Left hindlimb (tissue), 1 donor: ENCODE measurements around the gene KANSL1.
"Not testable (repeated sequence)": the region's sequence is repeated elsewhere in the genome, so short reads cannot be mapped to it uniquely, and the experiment has no call there.

Experiments
- DNase-seq: peaks from one replicate; pipeline ENCODE4 v3.0.0-alpha.2; 2018

KANSL1 gene

GRCh38 chr17:46135126-46135812 is 58.0 kb downstream of the KANSL1 start:
- no peak for DNase-seq

DNA sequence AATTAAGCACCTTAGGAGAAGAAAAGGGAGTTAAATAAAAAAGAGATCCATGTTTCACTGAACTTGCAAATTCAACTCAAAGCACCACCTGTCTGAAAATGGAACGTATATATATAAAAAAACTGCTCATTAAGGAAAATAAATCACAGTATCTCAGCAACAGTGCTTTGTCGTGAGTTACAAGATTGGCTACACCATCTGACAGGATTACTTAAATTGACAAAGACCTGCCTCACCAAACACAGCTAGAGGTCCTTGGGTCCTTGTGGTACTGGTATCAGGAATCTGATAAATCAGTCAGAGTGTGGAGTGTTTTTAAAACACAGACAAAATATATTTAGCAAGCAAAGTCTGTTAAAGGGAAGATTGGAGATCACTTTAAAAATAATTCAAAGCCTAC is 63.9 kb downstream of the KANSL1 start:
- no peak for DNase-seq

- DNase-seq: no peak
Measured at GRCh38 chr17:46128453-46128852, 64.8 kb downstream of the KANSL1 start.

DNA sequence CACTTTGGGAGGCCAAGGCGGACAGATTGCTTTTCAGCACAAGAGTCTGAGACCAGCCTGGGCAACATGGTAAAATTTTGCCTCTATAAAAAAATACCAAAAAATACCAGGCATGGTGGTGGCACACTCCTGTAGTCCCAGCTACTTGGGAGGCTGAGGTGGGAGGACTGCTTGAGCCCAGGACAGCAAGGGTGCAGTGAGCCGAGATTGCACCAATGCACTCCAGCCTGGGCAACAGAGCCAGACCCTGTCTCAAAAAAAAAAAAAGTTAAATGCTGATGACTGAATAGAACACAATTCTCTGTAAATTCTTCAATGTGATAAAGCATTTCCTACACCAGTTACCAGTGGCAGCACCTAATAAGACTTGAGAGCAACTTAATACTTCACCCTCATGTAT is 65.7 kb downstream of the KANSL1 start:
- no peak for DNase-seq

GRCh38 chr17:46126840-46127239 is 66.4 kb downstream of the KANSL1 start:
- no peak for DNase-seq

DNA sequence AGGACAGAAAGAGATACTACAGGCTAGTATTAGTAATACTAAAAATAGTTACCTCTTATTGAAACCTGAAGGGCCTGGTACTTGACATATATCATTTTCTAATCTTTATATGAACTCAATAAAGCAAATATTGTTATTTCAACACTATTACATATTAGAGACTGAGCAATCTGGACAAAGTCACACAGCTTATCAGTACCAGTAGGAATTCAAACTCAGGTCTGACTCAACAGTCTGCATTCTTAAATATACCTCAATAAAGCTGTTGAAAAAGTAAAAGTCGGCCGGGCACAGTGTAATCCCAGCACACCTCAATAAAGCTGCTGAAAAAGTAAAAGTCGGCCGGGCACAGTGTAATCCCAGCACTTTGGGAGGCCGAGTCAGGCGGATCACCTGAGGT is 67.4 kb downstream of the KANSL1 start:
- no peak for DNase-seq

- no peak for DNase-seq
Measured at GRCh38 chr17:46124695-46125592, 68.3 kb downstream of the KANSL1 start.

DNA sequence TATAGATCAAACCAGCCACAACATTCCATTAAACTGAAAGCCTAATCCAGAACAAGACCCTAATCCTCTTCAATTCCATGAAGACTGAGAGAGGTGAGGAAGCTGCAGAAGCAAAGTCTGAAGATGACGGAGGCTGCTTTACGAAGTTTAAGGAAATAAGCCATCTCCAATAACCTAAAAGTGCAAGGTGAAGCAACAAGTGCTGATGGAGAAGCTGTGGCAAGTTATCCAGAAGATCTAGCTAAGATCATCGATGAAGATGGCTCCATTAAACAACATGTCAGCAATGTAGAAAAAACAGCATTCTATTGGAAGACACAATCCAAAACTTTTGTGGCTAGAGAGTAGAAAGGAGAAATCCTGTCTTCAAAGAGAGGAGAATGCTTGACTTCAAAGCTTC is 69.6 kb downstream of the KANSL1 start:
- DNase-seq: no peak

- DNase-seq: no peak
Measured at GRCh38 chr17:46122486-46122871, 70.8 kb downstream of the KANSL1 start.

DNA sequence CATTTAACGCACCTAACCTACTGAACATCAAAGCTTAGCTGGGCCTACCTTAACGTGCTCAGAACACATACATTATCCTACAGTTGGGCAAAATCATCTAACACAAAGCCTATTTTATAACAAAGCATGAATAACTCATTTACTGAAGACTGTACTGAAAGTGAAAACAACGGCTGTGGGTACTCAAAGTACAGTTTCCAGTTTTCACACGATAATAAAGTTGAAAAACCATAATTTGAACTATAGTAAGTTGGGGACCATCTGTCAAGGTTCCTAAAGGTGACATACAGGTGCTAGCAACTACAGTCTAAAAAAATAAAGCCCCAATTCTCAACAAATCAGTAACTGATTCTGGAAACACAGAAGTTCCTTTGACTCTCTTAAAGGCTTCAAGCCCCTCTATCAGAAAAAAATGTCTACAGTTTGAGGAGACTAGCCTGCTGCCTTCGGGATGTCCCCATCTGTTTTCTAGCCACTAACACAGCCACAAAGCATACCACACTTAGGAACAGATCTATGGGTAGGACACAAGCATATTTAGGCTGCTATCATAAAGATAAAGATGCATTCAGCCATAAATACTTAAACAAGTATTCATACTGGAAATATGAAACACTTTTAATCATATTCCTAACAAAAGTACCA is 71.3 kb downstream of the KANSL1 start:
- DNase-seq: no peak

GRCh38 chr17:46121165-46121764 is 72.0 kb downstream of the KANSL1 start:
- no peak for DNase-seq

DNA sequence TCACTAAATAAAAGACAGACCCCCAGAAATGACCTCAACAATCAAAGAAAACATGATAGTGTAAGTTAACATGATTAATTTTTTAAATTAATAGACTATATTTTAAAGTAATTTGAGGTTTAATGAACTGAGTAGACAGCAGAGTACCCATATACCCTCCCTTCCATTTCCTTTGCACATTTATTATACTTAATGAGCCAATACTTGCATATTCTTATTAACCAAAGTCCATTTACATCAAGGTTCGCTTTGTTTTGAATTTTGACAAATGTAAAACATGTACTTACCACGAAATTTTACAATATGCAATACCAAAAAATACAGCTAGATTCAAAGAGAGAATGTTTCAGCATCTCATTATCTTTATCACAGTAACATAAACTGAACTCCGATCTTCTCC is 72.7 kb downstream of the KANSL1 start:
- DNase-seq: no peak

DNA sequence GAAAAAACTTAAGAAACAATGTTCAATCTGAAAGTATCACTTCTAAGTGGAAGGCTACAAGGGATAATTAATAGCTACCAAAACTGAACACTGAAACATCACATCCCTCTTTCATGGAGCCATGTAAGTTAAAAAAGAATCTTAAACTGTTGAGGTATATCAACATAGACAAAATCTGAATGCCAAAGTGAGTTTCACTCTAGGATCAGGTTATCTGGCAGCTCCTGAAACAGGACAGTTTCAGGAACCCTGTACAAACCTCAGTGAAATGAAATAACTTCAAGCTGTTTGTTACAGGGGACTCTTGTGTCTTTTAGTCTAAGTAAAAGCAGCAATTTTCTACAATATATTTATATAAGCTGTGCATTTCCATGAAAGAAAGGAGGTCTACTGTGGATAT is 73.2 kb downstream of the KANSL1 start:
- DNase-seq: no peak

DNA sequence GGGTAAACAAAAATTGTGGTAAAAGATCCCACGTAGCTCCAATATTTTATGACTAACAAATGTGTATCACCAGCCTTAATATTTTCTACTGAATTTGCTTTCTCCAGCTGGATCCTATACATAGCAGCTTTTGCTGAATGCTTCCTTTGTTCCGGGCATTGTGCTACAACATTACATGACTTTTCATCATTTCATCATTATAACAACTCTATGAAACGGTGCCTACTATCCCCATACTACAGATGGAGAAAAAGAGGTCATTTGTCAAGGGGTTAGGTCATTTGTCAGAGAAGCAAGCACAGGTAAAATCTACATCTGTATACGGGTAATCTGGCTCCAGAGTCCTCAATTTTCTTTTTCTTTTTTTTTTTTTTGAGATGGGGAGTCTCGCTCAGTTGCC is 74.3 kb downstream of the KANSL1 start:
- no peak for DNase-seq

DNA sequence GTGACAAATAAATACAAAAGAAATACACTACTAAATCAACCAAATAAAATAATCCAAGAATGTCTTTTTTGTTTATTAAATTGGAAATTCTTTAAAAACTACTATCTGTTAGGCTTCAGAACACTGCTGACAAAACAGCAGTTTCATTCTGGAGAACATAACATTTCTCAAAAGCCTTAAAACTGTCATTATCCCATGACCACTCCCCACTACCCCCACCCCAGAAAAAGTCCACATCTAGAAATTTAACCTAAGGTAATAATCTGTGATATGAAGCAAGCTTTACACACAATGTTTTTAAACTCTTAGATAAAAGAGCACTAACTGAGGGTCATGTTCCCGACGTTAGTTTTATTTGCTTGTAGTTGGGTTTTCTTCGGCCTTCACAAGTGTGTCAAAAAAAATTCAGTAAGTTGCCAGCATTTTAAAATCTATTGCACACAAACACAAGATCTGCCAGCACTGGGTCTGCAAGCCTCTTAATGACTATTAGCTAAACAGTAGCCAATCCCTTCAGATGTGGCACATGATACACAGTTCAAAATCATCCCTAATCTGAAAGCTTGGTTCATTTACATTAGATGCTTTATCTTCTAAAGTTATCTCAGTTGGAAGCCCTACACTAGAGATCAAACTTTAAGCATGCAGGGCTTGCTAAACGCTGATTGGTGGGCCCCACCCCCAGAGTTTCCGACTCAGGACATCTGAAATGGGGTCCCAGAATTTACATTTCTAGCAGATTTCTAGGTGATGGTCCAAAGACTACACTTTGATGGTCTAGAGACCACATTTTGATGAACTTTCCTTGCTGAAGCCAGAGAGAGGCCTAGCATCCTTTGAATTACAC is 75.2 kb downstream of the KANSL1 start:
- no peak for DNase-seq

DNA sequence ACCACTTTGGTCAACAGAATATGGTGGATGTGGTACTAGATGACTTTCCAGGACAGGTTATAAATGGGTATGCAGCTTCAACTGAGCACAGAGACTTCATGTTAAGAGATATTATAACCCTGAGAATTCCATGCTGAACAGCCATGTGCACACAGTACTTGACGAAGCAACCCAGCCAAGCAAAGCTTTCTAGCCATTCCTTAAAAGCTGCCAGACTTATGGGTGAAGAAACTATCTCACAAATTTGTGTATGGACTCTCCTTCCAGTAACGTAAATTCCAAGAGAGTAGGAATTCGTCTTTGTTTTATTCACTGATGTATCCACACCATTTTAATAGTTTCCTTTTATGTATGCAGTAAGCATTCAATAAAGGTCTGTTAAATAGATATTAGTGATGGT is 76.1 kb downstream of the KANSL1 start:
- DNase-seq: no peak

DNA sequence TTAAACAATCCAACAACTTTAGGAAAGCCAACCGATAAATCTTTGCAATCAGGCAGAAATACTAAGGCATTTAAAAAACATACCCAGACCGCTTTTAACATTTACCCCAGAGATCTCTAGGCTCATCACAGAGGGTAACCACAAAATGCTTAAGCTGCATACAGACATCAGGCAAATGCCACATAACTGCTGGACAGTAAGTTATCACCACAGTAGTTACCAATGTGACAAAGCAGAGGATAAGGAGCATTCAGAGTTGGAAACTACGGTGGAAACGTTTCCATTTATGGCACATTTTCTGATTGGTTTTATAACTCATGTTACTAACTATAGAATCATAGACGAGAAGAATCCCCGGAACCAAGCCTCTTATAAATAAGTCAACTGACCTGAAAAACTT is 77.5 kb downstream of the KANSL1 start:
- no peak for DNase-seq

DNA sequence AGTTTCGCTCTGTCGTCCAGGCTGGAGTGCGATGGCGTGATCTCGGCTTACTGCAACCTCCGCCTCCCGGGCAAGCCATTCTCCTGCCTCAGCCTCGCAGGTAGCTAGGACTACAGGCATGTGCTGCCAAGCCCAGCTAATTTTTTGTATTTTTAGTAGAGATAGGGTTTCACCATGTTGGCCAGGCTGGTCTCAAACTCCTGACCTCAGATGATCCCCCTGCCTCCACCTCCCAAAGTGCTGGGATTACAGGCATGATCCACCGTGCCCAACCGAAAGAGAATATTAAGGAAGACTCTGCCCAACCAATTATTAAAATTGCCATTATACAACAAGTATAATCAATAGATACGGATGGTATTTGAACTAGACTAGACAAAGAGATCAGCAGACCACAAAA is 82.0 kb downstream of the KANSL1 start:
- DNase-seq: not testable (repeated sequence)

DNA sequence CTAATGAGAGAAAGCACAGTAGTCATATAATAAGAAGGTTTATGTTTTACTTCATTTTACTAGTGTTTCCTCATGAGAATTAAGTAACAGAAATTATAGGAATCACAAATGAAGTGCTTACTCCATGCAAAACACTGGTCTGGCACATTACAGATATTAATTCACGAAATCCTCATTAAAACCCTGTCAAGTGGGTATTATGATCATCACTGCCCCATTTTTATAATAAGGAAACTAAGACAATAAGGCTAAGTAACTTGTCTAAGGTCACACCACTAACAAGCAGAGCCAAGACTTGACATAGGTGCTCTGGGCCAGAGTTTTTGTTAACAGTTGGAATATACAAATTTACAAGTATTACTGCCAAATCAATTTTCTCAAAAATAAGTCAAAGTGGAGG is 83.0 kb downstream of the KANSL1 start:
- DNase-seq: no peak

GRCh38 chr17:46109603-46110189 is 83.5 kb downstream of the KANSL1 start:
- DNase-seq: no peak

DNA sequence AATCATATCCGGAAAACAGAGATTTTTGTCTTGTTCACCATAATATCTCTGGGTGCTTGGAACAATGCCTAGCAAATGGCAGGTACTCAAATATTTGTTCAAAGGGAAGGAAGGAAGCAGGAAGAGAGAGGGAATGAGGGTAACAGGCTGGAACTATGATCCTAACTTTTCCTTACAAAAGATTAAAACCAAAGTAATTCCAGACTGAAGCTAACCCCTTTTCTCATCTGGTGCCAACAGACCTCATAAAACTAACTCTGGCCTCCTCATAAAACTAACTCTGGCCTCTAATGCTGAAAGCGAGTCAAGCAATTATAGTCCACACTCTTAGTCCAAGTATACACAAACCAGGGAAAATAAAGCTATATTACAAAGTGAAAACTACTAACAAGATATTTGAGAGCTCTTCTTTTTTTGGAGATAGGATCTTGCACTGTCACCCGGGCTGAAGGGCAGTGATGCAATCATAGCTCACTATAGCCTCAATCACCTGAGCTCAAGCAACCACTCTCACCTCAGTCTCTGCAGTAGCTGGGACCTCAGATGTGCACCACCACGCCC is 84.6 kb downstream of the KANSL1 start:
- DNase-seq: no peak

- DNase-seq: no peak
Measured at GRCh38 chr17:46108120-46108519, 85.1 kb downstream of the KANSL1 start.
